GM18907 (cell line): ENCODE data around the gene IQCN.
"Not testable (repeated sequence)": the region's sequence is repeated elsewhere in the genome, so short reads cannot be mapped to it uniquely, and the experiment has no call there.

ENCODE experiments used
- ATAC-seq: cut with Tn5 transposase; IDR thresholded peaks from one replicate; pipeline ENCODE4 v1.9.1; 2021; ENCODE audit warnings: mild to moderate bottlenecking, moderate library complexity; ENCODE audit not compliant: unreplicated experiment

Gene IQCN

DNA sequence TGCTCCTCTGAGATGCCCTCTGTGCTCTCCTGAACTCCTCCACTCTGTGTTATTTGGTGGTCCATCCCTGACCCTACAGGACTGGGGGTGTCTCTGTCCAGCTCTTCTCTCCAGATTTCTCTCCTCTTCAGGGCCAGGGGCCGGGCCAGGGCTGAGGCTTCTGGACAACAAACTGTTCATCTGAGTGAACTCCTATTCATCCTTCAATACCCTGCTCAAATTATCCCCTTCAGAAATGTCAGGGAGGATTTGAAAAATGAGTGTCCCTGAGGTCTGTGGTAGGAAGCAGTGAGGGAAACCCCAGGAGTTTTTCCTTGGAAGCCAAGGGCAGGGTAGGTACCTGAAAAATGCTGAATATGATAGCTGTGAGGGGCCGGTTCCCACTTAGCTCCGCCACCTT, 55.7 kb downstream of the IQCN start:
- ATAC-seq: no peak

DNA sequence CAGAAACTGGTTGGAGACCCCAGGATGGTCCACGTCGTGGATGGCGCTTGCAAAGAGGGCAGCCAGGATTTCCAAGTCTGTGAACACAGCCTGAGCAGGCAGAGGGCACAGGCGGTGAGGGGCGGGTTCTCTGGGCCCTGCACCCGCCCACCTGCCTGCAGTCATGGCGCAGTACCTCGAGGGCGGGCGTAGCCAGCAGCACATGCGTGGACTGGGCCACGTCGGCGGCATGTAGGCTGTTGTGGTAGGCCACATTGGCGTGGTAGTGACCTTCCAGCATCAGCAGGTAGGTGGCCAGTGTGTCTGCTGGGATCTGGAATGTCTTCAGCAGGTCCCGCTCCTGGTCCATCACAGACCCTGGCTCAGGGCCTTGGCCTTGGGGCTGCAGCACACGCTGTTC, 56.1 kb downstream of the IQCN start:
- no peak for ATAC-seq

DNA sequence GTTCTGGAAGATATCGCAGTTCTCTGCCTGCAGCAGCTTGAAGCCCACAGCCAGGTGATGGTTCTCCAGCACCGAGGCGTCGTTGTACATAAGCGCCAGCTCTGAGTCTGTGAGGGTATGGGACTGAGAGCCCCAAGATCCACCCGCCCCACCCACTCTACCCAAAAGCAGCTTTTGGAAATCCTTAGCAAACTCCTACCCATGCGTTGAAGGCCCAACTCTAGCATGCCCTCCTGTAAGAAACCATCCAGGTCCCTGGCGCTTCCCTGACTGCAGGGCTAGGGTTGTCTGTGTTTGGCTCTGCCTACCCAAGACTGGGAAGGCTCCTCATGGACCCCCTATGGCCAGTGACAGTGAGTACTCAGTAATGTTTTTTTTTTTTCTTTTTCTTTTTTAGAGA, 57.5 kb downstream of the IQCN start:
- ATAC-seq: no peak

DNA sequence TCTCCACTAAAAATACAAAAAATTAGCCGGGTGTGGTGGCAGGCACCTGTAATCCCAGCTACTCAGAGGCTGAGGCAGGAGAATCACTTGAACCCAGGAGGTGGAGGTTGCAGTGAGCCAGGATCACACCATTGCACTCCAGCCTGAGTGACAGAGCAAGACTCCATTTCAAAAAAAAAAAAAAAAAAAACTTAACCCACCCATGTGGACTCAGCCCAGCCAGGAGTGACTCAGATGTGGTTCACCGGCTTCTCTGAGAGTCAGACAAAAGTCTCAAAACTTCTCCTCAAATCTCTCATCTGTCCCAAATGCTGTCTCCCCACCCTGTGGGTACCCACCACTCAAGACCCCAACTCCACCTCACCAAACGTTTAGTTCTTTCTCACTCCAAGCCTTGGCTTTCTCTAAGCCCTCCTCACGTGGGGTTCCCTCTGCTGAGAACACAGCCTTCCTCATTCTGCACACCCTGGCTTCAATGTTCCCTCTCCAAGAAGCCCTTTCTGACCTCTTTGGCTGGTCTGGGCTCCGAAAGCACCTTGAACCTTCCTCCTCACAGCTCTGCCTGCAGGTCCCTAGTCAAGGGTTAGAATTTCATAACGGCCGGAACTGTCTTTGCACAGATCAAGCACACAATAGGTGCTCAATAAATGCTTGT, 59.3 kb downstream of the IQCN start:
- no peak for ATAC-seq

DNA sequence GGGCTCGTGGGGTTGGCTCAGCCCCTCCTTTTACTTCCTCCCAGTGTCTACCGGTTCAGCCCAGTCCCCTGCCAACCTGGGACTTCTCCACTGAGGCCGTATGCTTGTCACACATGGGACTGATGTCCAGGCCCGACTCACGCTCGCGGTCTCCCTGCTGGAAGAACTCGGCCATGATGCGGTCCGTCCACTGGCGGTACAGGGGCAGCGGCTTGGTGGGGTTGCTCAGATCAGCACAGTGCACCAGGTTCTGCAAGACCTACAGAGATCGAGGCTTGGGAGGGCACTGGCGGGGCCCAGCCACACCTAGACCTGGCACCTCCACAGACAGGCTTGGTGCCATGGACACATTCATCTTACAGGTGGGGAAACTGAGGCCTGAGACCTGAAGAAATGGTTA, 62.6 kb downstream of the IQCN start:
- ATAC-seq: no peak

DNA sequence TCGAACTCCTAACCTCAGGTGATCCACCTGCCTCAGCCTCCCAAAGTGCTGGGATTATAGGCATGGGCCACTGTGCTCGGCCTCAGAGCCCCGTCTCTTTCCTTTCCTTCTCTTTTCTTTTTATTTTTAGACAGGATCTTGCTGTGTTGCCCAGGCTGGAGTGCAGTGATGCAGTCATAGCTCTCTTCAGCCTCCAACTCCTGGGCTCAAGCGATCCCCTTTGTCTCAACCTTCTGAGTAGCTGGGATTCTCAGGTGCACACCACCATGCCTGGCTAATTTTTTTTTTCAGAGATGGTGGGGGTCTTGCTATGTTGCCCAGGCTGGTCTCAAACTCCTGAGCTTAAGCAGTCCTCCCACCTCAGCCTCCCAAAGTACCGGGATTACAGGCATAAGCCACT, 64.3 kb downstream of the IQCN start:
- not testable (repeated sequence) for ATAC-seq

DNA sequence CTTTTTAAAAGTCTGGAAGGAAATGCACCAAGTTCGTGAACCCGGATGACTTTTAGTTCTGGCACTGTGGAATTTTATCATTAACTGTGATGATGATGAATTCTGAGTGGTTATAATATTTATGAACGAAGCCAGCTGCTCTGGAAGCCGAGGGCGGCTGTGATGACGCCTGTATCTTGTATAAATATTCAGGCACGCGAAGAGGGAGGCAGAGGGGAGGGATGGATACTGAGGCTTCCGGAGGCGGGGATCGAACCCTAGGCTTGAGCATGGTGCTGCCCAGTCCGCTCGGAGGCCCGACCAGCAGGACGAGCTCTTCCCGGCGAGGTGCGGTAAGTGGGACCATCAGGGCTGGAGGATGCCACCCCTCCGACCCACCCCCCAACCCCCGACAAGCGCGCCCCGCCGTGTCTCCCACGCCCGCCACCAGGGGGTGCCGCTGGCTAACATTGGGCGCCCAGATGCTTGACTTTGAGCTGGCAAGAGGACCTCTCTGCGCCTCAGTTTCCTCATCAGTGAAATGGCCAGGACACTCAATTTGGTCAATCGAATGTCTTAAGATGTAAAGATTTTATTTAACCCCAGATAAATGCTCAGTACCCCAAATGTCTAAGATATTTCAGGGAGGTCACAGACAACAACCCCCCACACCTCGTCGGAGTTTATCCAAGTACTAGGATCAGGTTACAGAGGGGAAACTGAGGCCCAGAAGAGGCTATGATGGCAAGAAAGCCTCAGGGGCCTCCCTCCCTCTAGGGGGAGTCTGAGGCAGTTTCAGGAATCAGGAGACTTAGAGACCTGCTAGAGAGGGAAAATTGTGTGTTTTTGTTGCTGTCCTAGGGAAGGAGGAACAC, 65.9 kb downstream of the IQCN start:
- no peak for ATAC-seq
